GM10847 (cell line): ENCODE measurements around the gene TNFRSF13B.
A peak's percentile ranks its signal among the peaks of the same experiment; 100 is the strongest.

Experiments used
- POLR2A ChIP-seq: IDR thresholded peaks from 2 replicates; pipeline ENCODE4 v1.6.1; 2011; ENCODE audit not compliant: insufficient read length; ENCODE audit errors: extremely low read depth

TNFRSF13B gene

DNA sequence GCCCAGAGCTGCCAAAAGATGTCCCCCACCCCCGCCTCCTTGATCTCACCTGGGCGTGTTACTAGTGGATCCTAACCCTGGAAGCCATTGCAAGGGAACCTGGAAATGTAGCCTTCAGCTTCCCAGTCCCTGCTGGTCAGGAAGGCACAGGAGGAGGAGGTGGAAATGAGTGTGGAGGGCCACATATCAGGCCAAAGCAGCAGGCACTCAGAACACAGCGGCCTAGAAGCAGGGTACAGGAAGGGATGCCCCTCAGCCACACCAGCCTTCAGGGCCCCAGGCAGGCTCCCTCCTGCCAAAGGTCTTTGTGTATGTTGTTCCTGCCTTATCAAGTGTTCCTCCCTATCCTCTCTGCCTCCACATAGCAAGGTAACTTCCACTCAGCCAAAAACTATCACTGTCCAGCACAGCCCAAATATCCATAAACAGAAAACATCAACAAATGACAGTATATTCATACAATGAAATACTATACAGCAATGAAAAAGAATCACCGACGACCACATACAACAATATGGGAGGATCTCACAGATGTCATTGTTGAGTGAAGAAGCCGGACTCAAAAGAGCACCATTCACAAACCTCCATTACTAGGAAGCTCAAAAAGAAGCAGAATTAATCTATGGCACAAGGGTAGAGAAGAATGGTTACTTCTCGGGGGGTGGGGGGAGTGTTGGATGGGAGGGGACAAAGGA is 28.2 kb upstream of the TNFRSF13B start:
- no peak for TF ChIP-seq POLR2A

DNA sequence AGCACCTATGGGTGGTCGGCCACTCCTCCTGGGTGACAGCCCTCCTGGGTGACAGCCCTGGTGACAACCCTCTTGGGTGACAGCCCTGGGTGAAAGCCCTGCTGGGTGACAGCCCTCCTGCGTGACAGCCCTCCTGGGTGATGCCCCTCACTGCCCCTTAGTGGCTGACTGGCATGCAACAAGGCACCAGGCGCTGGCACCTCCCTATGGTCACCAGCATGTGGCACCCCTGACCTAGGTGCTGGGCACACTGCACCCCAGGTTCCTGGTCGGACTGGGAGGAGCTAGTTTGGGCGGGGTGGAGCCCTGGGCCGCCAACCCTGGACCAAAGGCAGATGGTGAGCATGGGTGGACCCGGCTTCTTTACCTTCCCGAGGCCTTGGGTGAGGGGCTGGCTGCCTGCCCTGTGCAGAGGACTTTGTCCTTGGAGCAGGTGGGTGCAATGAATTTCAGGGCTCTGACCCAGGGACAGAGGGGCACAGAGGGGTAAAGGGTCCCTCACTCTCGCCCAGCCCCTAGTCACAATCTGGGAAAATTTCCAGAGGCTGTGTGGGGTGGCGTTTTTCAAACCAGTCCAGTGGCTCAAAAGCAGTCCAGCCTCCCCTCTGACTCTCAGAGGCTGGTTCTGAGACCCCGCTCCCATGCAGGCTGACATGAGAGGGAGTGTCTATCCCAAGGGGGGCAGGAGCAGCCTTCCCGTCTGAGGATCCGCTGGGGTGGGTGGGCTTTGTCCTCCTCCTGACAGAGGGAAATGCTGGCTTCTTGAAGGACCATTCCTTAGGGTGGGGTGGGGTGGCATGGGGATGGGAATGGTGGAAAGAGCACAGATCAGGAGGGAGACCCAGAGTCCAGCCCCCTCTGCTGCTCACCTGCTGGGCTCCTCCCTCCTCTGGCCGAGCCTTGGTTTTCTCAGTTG is 25.9 kb upstream of the TNFRSF13B start:
- TF ChIP-seq POLR2A = no peak

GRCh38 chr17:16995930-16996329 is 24.0 kb upstream of the TNFRSF13B start:
- TF ChIP-seq POLR2A = no peak

DNA sequence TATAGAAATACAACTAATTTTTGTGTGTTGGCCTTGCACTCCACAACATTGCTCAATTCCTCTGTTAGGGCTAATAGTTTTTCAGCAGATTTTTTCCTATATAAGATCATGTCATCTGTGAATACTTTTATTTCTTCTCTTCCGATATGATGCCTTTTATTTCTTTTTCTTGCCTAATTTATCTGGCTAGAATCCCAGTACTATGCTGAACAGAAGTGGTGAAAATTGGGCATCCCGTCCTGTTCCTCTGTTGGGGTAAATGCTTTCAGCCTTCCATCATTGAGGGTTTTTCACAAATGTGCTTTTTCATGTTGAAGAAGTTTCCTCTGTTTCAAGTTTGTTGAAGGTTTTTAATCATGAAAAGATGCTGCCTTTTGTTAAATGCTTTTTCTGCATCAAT is 22.7 kb upstream of the TNFRSF13B start:
- no peak for TF ChIP-seq POLR2A

- TF ChIP-seq POLR2A = no peak
Measured at GRCh38 chr17:16991349-16992009, 19.6 kb upstream of the TNFRSF13B start.

DNA sequence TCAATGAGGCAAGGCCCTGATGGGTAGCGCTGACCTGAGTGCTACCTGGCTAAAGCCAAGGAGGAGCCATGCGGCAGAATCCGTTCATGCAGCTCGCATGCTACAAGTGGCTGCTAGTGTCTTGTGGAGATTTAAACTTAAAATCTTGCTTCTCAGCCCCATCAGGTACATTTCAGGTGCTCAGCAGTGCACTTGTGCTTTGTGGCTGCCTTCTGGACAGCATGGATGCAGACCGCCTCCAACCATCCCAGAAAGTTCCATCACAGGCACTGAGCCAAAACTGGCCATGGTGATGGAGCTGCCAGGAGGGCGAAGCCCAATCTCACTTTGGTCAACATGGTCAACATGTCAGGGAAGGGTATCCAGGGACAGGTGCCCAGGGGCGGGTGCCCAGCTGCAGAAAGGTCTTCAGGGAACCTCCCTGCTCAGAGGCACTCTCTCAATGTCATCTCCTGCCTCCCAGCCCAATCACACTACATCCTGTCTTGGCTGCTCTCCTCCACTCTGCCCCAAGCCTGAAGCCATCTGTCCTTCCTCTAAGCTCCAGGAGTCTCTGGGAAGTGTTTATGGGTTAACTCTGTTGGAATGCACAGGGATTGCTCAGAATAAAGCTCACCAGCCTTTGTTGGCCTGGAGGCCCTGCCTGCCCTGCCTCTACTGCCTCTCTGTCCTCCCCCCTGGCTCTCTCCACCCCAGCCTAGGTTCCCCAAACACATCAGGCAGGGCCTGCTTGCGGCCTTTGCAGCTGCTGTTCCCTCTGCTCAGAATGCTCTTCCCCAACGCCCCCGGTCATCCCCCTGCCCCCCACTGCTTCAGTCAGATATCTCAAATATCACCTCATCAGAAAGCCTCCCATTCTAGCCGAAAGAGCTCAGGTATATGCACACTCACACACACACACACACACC is 18.3 kb upstream of the TNFRSF13B start:
- TF ChIP-seq POLR2A = no peak

DNA sequence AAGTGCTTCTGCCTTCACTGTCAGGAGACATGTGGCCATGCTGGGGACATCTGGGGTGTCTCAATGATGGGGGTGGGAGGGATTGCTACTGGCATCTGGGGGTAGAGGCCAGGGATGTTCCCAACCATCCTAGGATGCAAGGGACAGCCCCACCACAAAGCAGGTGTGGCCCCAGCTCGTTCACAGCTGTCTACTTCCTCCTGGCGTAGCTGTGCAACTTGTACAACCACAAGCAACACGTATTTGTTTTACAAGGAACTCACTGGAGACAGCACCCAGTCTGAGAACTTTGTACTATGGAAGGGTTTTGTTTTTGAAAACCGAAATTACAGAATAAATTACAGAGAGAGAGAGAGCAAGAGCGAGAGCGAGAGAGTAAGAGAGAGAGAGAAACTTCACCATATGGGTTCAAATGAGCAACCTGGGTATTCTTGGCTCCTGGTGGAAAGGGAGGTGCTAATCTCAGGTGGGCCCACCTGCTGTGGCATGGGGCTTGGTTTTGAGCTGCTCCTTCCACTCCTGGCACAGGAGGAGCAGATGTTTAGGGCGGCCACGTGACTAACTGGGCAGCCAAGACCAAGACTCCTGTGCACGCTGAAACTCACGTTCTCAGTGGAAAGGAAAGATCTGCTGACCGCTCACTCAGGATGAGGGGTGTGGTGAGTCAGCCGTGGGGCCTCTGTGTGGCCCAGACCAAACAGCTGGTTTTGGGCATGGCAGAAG is 17.5 kb upstream of the TNFRSF13B start:
- no peak for TF ChIP-seq POLR2A

- no peak for TF ChIP-seq POLR2A
Measured at GRCh38 chr17:16988749-16989229, 16.9 kb upstream of the TNFRSF13B start.

DNA sequence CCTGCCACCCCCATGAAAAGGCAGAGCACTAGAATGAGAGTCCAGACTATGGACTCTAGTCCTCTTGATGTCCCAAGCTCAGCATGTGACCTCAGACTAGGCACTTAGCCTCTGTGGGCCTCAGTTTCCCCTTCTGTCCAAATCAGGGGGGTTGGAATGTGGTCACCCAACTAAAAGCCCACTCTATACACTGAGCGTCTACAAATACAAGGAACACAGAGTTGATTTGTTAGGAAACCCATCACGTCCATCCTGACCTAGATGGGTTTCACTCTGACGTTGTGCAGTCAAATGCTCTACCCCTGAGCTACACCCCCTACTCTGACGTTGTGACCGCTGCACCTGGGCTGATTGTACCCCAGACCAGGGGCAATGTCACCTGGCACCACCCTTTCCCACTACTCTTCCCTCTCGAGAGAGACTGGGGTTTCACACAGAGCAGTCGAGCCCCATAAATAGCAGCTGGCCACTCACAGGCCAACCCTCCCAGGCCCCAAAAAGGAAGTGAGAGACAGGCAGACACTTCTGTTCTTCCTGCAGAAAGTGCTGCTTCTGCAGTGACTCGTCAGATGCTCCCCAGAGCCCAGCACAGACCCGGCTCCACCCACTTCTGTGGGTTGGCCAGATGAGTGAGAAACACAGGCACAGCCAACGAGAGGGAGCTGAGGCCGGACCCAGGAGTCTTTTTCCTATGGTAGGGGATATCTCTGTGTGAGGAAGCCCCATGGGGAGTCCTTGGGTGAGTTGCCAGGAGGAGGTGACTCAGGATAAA is 16.1 kb upstream of the TNFRSF13B start:
- TF ChIP-seq POLR2A = peak; percentile 60

DNA sequence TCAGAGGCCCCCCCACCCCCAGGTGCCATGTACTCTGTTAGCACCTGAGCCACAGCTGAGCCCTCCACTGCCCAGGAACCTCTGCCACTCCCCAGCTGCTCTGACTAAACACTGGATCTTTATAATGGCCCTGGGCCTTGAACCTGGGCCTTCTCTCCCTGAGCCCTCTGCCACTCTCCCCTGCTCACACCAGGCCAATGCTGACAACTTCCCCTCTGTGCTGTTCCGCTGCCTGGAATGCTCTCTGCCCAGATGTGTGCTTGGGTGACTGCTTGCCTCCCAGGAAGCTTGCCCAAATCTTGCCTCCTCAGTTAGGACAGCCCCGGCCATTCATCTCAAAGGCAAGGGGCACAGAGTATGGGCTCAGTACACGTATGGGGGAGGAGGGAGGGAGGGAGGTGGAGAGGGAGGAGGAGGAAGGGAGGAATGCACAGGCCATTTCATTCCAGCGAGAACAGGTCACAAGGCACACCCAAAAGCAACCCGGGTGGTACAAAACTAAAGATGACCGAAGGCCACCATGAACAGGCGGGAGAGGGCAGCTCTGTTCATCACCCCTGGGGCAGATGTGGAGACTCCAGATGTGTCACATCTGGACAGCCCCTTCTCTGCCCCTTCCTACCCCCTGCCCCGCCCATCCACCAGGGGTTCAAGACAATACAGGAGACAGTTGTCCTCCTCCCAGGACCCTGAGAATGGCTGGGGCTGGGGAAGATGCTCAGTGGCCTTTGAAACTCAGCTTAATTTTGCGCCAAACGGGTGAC is 15.3 kb upstream of the TNFRSF13B start:
- no peak for TF ChIP-seq POLR2A

DNA sequence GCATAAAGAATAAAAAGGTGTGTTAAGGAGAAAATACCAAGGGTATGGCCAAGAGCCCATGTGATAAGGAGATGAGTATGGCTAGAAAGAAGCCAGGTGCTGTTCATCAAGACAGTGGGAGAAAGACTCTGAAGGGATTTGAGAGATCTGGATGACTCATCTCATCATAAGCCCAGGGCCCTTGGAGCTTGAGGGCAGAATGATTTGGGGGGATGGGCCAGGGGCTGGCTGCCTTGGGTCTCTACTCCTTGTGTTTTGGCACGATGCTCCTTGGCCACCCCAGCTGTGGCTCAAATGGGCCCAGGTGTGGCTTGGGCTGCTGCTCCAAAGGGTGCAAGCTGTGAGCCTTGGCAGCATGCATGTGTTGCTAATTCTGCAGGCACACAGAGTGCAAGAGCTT is 14.5 kb upstream of the TNFRSF13B start:
- no peak for TF ChIP-seq POLR2A

DNA sequence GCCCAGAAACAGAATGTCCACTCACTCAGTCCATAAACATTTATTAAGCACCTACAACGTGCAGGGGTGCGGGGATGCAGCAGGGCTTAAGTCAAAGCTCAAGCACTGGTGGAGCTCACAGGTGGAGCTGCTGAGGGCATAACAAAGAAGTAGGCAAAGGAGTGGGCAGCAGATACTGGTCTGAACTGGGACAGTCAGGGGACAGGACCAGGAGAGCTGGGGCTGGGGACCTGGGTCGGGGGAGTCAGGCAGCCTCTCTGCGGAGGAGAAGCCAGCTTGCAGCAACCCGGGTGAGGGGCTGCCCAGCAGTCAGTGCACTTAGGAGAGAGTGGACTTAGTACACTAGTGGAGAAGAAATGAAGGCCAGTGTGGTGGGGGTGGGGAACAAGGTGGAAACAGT is 10.0 kb upstream of the TNFRSF13B start:
- TF ChIP-seq POLR2A = no peak
